Neural cell (in vitro differentiated cells): ENCODE data around the gene CLIP3. TPM values are rescaled to one million over a fixed set of nuclear protein-coding genes. Genes with fewer than 3 reads are reported as not detected.
"Not testable (repeated sequence)": the region's sequence is repeated elsewhere in the genome, so short reads cannot be mapped to it uniquely, and the experiment has no call there.

ENCODE experiments used
- H2AFZ ChIP-seq: fragments of 200-600, 300-800 bp; sonication (generic), shearing (Covaris generic); 2 replicates; pipeline ENCODE4 v1.6.0; 2014; ENCODE audit warnings: low read depth, mild to moderate bottlenecking, antibody characterized with exemption, low read length, moderate library complexity
- H3F3A ChIP-seq: fragments of 200-600 bp; shearing (Covaris generic); 2 replicates; pipeline ENCODE4 v1.6.1; 2016; ENCODE audit warnings: mild to moderate bottlenecking, moderate library complexity, mixed read lengths, antibody characterized with exemption, low read length; ENCODE audit not compliant: insufficient read depth, poor library complexity, severe bottlenecking
- H3K27ac ChIP-seq: fragments of 200-600, 300-800 bp; sonication (generic), shearing (Covaris generic); 2 replicates; pipeline ENCODE4 v1.5.1; 2014; ENCODE audit warnings: mild to moderate bottlenecking, low read length, moderate library complexity
- H3K27me3 ChIP-seq: fragments of 300-800, 200-600 bp; sonication (generic), shearing (Covaris generic); 2 replicates; pipeline ENCODE4 v1.6.0; 2014; ENCODE audit warnings: mild to moderate bottlenecking, low read depth, low read length, moderate library complexity; ENCODE audit not compliant: insufficient read depth
- H3K36me3 ChIP-seq: fragments of 300-800, 200-600 bp; sonication (generic), shearing (Covaris generic); 2 replicates; pipeline ENCODE4 v1.5.1; 2014; ENCODE audit warnings: mild to moderate bottlenecking, antibody characterized with exemption, low read length, moderate library complexity; ENCODE audit not compliant: insufficient read depth
- H3K4me2 ChIP-seq: fragments of 300-800, 200-600 bp; sonication (generic), shearing (Covaris generic); 2 replicates; pipeline ENCODE4 v1.6.0; 2014; ENCODE audit warnings: mild to moderate bottlenecking, low read length
- H3K4me3 ChIP-seq: fragments of 300-800, 200-600 bp; sonication (generic), shearing (Covaris generic); 2 replicates; pipeline ENCODE4 v1.5.1; 2014; ENCODE audit warnings: mild to moderate bottlenecking, low read length, moderate library complexity
- H3K79me2 ChIP-seq: fragments of 200-600 bp; shearing (Covaris generic); replicated peaks from 2 replicates; pipeline ENCODE4 v1.6.0; 2014; ENCODE audit warnings: mild to moderate bottlenecking, low read length, moderate library complexity; ENCODE audit not compliant: insufficient read depth
- H3K9ac ChIP-seq: fragments of 300-800, 200-600 bp; sonication (generic), shearing (Covaris generic); 2 replicates; pipeline ENCODE4 v1.6.1; 2016; ENCODE audit warnings: mild to moderate bottlenecking, low read length, mixed read lengths
- H3K9me2 ChIP-seq: fragments of 200-600 bp; shearing (Covaris generic); 2 replicates; pipeline ENCODE4 v1.6.1; 2016; ENCODE audit warnings: mild to moderate bottlenecking, low read length, mixed read lengths; ENCODE audit not compliant: insufficient read depth
- H3K9me3 ChIP-seq: fragments of 200-600, 300-800 bp; sonication (generic), shearing (Covaris generic); 2 replicates; pipeline ENCODE4 v1.6.1; 2016; ENCODE audit warnings: mild to moderate bottlenecking, mixed run types, low read length, moderate library complexity, mixed read lengths
- H4K20me1 ChIP-seq: fragments of 200-600 bp; shearing (Covaris generic); 2 replicates; pipeline ENCODE4 v1.6.1; 2016; ENCODE audit warnings: mild to moderate bottlenecking, mixed run types; ENCODE audit not compliant: insufficient read depth
- EP300 ChIP-seq: fragments of 450-650 bp; conservative IDR thresholded peaks from 2 replicates; pipeline ENCODE4 v1.6.1; 2014; ENCODE audit warnings: antibody characterized with exemption, mild to moderate bottlenecking, moderate library complexity; ENCODE audit not compliant: poor library complexity, severe bottlenecking
- EZH2 ChIP-seq: fragments of 200-600, 300-800 bp; shearing (Covaris generic), sonication (generic); IDR thresholded peaks from 2 replicates; pipeline ENCODE4 v1.6.1; 2014; ENCODE audit warnings: antibody characterized with exemption, low read length, borderline replicate concordance, mild to moderate bottlenecking; ENCODE audit not compliant: insufficient read depth, poor library complexity, severe bottlenecking
- MXI1 ChIP-seq: fragments of 450-650 bp; conservative IDR thresholded peaks from 2 replicates; pipeline ENCODE4 v1.6.1; 2014; ENCODE audit warnings: antibody characterized with exemption, mild to moderate bottlenecking; ENCODE audit not compliant: poor library complexity, severe bottlenecking
- POLR2AphosphoS5 ChIP-seq: IDR thresholded peaks from 2 replicates; pipeline ENCODE4 v1.6.1; 2012
- RAD21 ChIP-seq: fragments of 450-650 bp; conservative IDR thresholded peaks from 2 replicates; pipeline ENCODE4 v1.6.1; 2014; ENCODE audit warnings: antibody characterized with exemption, mild to moderate bottlenecking, moderate library complexity
- SMC3 ChIP-seq: fragments of 450-650 bp; conservative IDR thresholded peaks from 2 replicates; pipeline ENCODE4 v1.6.1; 2014; ENCODE audit warnings: antibody characterized with exemption, mild to moderate bottlenecking, moderate library complexity; ENCODE audit not compliant: poor library complexity
- TAF1 ChIP-seq: IDR thresholded peaks from 2 replicates; pipeline ENCODE4 v1.6.1; 2012; ENCODE audit warnings: low read depth
- polyA plus RNA-seq: library from polyadenylated mRNA; depleted of rRNA; stranded (reverse); fragments of >200 nt; gene quantifications from 2 replicates; pipeline ENCODE4 v1.2.3, GENCODE V29; 2014
- TF ChIP-seq, protein P1 (sequence below): fragments of 450-650 bp; IDR thresholded peaks from 2 replicates; pipeline ENCODE4 v1.5.1; 2014; ENCODE audit warnings: antibody characterized with exemption, mild to moderate bottlenecking, moderate library complexity; ENCODE audit not compliant: poor library complexity, severe bottlenecking
- TF ChIP-seq, protein P2 (sequence below): IDR thresholded peaks from 2 replicates; pipeline ENCODE4 v1.6.1; 2012; ENCODE audit warnings: borderline replicate concordance

CLIP3 gene
- polyA plus RNA-seq, 1 donor from 2014 or later, result 5.6 TPM

- no peak for TF ChIP-seq EZH2
- no peak for TF ChIP-seq POLR2AphosphoS5
These were observed 11.3 kb upstream of the CLIP3 start (continued) for GRCh38 chr19:36043952-36044351.

GRCh38 chr19:36041831-36042230 lies 9.2 kb upstream of the CLIP3 start:
- no peaks in the 10 kb centered on the region for H3K9me3 ChIP-seq
- no peaks in the 10 kb centered on the region for H3F3A ChIP-seq
- no peak overlapping the region for H3K4me3 ChIP-seq
- no peaks in the 10 kb centered on the region for H3K27me3 ChIP-seq
- no peak overlapping the region for H3K4me2 ChIP-seq
- no peaks in the 10 kb centered on the region for H3K36me3 ChIP-seq
- no peak overlapping the region for H3K27ac ChIP-seq
- no peaks in the 10 kb centered on the region for H4K20me1 ChIP-seq
- H3K9me2 ChIP-seq, result no peaks in the 10 kb centered on the region
- no peak overlapping the region for H3K9ac ChIP-seq
- TF ChIP-seq EZH2 (no peak), POLR2AphosphoS5 (no peak), EP300 (no peak), TAF1 (no peak), RAD21 (no peak), SMC3 (no peak), MXI1 (no peak)
- TF ChIP-seq, protein P1, sequence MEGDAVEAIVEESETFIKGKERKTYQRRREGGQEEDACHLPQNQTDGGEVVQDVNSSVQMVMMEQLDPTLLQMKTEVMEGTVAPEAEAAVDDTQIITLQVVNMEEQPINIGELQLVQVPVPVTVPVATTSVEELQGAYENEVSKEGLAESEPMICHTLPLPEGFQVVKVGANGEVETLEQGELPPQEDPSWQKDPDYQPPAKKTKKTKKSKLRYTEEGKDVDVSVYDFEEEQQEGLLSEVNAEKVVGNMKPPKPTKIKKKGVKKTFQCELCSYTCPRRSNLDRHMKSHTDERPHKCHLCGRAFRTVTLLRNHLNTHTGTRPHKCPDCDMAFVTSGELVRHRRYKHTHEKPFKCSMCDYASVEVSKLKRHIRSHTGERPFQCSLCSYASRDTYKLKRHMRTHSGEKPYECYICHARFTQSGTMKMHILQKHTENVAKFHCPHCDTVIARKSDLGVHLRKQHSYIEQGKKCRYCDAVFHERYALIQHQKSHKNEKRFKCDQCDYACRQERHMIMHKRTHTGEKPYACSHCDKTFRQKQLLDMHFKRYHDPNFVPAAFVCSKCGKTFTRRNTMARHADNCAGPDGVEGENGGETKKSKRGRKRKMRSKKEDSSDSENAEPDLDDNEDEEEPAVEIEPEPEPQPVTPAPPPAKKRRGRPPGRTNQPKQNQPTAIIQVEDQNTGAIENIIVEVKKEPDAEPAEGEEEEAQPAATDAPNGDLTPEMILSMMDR, result no peak
- TF ChIP-seq, protein P2, sequence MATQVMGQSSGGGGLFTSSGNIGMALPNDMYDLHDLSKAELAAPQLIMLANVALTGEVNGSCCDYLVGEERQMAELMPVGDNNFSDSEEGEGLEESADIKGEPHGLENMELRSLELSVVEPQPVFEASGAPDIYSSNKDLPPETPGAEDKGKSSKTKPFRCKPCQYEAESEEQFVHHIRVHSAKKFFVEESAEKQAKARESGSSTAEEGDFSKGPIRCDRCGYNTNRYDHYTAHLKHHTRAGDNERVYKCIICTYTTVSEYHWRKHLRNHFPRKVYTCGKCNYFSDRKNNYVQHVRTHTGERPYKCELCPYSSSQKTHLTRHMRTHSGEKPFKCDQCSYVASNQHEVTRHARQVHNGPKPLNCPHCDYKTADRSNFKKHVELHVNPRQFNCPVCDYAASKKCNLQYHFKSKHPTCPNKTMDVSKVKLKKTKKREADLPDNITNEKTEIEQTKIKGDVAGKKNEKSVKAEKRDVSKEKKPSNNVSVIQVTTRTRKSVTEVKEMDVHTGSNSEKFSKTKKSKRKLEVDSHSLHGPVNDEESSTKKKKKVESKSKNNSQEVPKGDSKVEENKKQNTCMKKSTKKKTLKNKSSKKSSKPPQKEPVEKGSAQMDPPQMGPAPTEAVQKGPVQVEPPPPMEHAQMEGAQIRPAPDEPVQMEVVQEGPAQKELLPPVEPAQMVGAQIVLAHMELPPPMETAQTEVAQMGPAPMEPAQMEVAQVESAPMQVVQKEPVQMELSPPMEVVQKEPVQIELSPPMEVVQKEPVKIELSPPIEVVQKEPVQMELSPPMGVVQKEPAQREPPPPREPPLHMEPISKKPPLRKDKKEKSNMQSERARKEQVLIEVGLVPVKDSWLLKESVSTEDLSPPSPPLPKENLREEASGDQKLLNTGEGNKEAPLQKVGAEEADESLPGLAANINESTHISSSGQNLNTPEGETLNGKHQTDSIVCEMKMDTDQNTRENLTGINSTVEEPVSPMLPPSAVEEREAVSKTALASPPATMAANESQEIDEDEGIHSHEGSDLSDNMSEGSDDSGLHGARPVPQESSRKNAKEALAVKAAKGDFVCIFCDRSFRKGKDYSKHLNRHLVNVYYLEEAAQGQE, result no peak
- no peak overlapping the region for H2AFZ ChIP-seq
- no peaks in the 10 kb centered on the region for H3K79me2 ChIP-seq

GRCh38 chr19:36041092-36041491 lies 8.4 kb upstream of the CLIP3 start:
- H3K27me3 ChIP-seq, H4K20me1 ChIP-seq, H3K9me3 ChIP-seq, H3K9ac ChIP-seq, H3K4me3 ChIP-seq, H3K27ac ChIP-seq, H3F3A ChIP-seq, H3K36me3 ChIP-seq, H3K79me2 ChIP-seq, H3K4me2 ChIP-seq, H3K9me2 ChIP-seq, H2AFZ ChIP-seq: not testable (repeated sequence)
